Measurements from ENCODE around the gene NPAS2. TPM values are rescaled to one million over a fixed set of nuclear protein-coding genes. Genes with fewer than 3 reads are reported as not detected.

The NPAS2 gene
- total RNA-seq, 2 donors from 2014 or later, result 1.1 to 1.6 TPM

DNA sequence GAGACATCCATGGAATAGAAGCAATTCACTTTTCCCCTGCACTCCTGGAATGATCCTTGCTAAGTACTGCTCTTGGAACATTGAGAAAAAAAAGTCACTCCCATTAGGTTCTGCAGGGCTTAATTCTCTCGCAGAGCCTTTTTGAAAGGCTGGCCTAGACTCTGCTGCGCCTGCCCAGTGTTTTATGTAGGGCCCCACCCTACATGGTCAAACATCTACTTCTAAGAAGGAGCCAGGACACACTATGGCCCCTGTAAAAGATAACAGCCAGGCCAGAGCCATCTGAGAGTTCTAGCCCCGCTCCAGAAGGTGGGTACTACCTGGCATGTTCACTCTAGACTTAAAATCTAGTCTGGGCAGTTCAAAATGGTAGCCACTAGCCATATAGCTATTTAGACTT, 30.6 kb upstream of the NPAS2 start:
- WGBS, 2 experiments (ENCODE audit: insufficient coverage in 1 of 2, insufficient read length in 1 of 2), result 88 to 95% methylated on average over 3 of the region's 3 CpGs

DNA sequence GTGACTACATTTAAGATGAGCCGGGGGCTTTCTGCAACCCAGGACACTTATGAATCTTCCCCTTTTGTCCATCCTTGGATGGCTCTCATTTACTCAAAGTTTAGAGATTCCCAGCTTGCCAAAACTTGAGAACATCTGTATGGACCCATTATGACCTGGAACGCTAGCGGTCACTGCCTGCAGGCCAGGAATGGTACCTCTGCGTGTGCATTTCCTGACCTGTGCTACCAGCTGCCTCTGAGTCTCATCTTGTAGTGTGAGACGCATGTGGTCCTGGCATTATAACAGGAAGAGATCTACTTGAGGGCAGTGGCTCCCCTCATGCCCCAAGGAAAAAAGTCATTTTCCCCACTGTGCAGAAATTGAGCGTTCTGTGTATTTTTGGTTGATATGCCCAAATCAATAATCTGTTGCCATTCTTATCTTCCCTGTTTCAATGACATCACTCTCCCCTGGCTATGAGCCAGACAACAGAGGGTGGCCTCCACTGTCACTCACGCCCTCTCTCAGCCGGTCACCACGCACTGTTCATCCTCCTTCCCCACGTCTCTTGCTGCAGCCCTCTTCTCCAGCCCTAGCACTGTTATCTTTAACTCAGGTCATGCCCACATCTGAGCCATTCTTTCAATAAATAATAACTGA, 28.5 kb upstream of the NPAS2 start:
- 88 to 94% methylated on average over 9 to 10 of the region's 10 CpGs for WGBS, 2 experiments (ENCODE audit: insufficient coverage in 1 of 2, insufficient read length in 1 of 2)
- Histone ChIP-seq H3K4me1 (ENCODE audit: control insufficient read depth, insufficient read depth, low read length) (no peaks in the 10 kb centered on the region), H3K27me3 (ENCODE audit: control insufficient read depth, insufficient read depth, low read length, poor library complexity, severe bottlenecking) (no peaks in the 10 kb centered on the region), H3K4me3 (ENCODE audit: low read length) (no peak overlapping the region), H3K27ac (ENCODE audit: low read depth, low read length) (no peak overlapping the region), H3K9ac (ENCODE audit: extremely low read depth, low read length, poor library complexity, severe bottlenecking) (no peak overlapping the region), H3K36me3 (ENCODE audit: control insufficient read depth, insufficient read depth, low read length) (no peaks in the 10 kb centered on the region), H3K9me3 (ENCODE audit: control insufficient read depth, low read length) (no peaks in the 10 kb centered on the region)
- peaks cover 4% of the 10 kb centered on the region for H3K9me3 Mint-ChIP-seq
- TF ChIP-seq, protein P1, sequence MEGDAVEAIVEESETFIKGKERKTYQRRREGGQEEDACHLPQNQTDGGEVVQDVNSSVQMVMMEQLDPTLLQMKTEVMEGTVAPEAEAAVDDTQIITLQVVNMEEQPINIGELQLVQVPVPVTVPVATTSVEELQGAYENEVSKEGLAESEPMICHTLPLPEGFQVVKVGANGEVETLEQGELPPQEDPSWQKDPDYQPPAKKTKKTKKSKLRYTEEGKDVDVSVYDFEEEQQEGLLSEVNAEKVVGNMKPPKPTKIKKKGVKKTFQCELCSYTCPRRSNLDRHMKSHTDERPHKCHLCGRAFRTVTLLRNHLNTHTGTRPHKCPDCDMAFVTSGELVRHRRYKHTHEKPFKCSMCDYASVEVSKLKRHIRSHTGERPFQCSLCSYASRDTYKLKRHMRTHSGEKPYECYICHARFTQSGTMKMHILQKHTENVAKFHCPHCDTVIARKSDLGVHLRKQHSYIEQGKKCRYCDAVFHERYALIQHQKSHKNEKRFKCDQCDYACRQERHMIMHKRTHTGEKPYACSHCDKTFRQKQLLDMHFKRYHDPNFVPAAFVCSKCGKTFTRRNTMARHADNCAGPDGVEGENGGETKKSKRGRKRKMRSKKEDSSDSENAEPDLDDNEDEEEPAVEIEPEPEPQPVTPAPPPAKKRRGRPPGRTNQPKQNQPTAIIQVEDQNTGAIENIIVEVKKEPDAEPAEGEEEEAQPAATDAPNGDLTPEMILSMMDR (conservative IDR thresholded peaks at IDR 0.05), result no peak
- H3K27ac Mint-ChIP-seq, result no peak overlapping the region
- H3K36me3 Mint-ChIP-seq (ENCODE audit: low read depth), result no peaks in the 10 kb centered on the region
- peaks cover 5% of the 10 kb centered on the region for H3K27me3 Mint-ChIP-seq (ENCODE audit: insufficient read depth)
- no peaks in the 10 kb centered on the region for H3K4me1 Mint-ChIP-seq
- no peak overlapping the region for H3K4me3 Mint-ChIP-seq
- no peak for DNase-seq

More for the DNA sequence above, 30.6 kb upstream of the NPAS2 start:
- Histone ChIP-seq H3K36me3 (ENCODE audit: control insufficient read depth, insufficient read depth, low read length) (no peaks in the 10 kb centered on the region), H3K27me3 (ENCODE audit: control insufficient read depth, insufficient read depth, low read length, poor library complexity, severe bottlenecking) (no peaks in the 10 kb centered on the region), H3K4me3 (ENCODE audit: low read length) (no peak overlapping the region), H3K4me1 (ENCODE audit: control insufficient read depth, insufficient read depth, low read length) (no peaks in the 10 kb centered on the region), H3K9me3 (ENCODE audit: control insufficient read depth, low read length) (no peaks in the 10 kb centered on the region), H3K27ac (ENCODE audit: low read depth, low read length) (no peak overlapping the region), H3K9ac (ENCODE audit: extremely low read depth, low read length, poor library complexity, severe bottlenecking) (no peak overlapping the region)
- Mint-ChIP-seq H3K4me1 (peaks cover 1% of the 10 kb centered on the region), H3K27ac (no peak overlapping the region), H3K27me3 (ENCODE audit: insufficient read depth) (no peaks in the 10 kb centered on the region), H3K9me3 (peaks cover 4% of the 10 kb centered on the region), H3K4me3 (no peak overlapping the region), H3K36me3 (ENCODE audit: low read depth) (no peaks in the 10 kb centered on the region)
- DNase-seq, result no peak
- TF ChIP-seq, protein P1 (conservative IDR thresholded peaks at IDR 0.05), result no peak

DNA sequence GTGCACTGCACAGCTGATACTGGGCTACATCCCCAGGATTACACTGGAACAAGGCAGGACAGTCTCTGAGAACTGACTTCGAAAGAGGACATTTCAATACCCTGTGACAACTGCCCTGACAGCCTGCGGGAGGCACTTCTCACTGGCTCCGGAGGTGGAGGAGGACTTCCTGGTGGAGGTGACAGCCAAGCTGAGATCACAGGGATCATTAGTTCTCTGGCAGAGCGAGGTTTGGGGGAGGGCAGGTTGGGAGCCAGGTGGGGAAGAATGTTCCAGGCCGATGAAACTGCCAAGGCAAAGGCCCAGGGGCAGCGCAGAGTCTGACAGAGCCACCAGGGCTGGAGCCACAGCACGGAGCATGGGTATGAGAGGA, 28.0 kb upstream of the NPAS2 start:
- DNase-seq, result no peak
- Mint-ChIP-seq H3K4me3 (no peak overlapping the region), H3K9me3 (peaks cover 4% of the 10 kb centered on the region), H3K27ac (no peak overlapping the region), H3K4me1 (no peaks in the 10 kb centered on the region), H3K27me3 (ENCODE audit: insufficient read depth) (peaks cover 5% of the 10 kb centered on the region), H3K36me3 (ENCODE audit: low read depth) (no peaks in the 10 kb centered on the region)
- H3K9me3 ChIP-seq (ENCODE audit: control insufficient read depth, low read length), result no peaks in the 10 kb centered on the region
- H3K27ac ChIP-seq (ENCODE audit: low read depth, low read length), result no peak overlapping the region
- no peak overlapping the region for H3K9ac ChIP-seq (ENCODE audit: extremely low read depth, low read length, poor library complexity, severe bottlenecking)
- no peaks in the 10 kb centered on the region for H3K4me1 ChIP-seq (ENCODE audit: control insufficient read depth, insufficient read depth, low read length)
- TF ChIP-seq, protein P1 (conservative IDR thresholded peaks at IDR 0.05), result no peak
- H3K36me3 ChIP-seq (ENCODE audit: control insufficient read depth, insufficient read depth, low read length), result no peaks in the 10 kb centered on the region
- no peak overlapping the region for H3K4me3 ChIP-seq (ENCODE audit: low read length)
- WGBS, 2 experiments (ENCODE audit: insufficient coverage in 1 of 2, insufficient read length in 1 of 2), result 90 to 93% methylated on average over 5 to 7 of the region's 7 CpGs
- no peaks in the 10 kb centered on the region for H3K27me3 ChIP-seq (ENCODE audit: control insufficient read depth, insufficient read depth, low read length, poor library complexity, severe bottlenecking)
